Stimulated activated CD8-positive, alpha-beta memory T cell treated with anti-CD3 and anti-CD28 coated beads, Interleukin-4, amount 100 ng/mL, for 4 hours (primary cell): ENCODE measurements around the gene TXNDC8.
"Not testable (repeated sequence)": the region's sequence is repeated elsewhere in the genome, so short reads cannot be mapped to it uniquely, and the experiment has no call there.

Source experiments
- DNase-seq, 2 donors: peaks; one replicate each; pipeline ENCODE4 v3.0.0-alpha.2; 2020; ENCODE audit warnings: low read depth in 2 of 2, low spot score in 1 of 2

TXNDC8 gene

GRCh38 chr9:110337727-110338126 lies at the start of gene TXNDC8:
Gene TXNDC8 (minus strand): TSS chr9:110337863.
- no peak for DNase-seq

GRCh38 chr9:110383491-110383890 lies 45.8 kb upstream of the TXNDC8 start:
- no peak for DNase-seq

GRCh38 chr9:110382731-110383130 lies 45.1 kb upstream of the TXNDC8 start:
- DNase-seq = no peak

- no peak for DNase-seq
Measured at GRCh38 chr9:110371411-110372007, 33.8 kb upstream of the TXNDC8 start.

- no peak for DNase-seq
Measured at GRCh38 chr9:110370315-110370714, 32.7 kb upstream of the TXNDC8 start.

GRCh38 chr9:110364451-110364850 lies 26.8 kb upstream of the TXNDC8 start:
- DNase-seq = no peak

GRCh38 chr9:110358992-110359391 lies 21.3 kb upstream of the TXNDC8 start:
- not testable (repeated sequence) for DNase-seq

GRCh38 chr9:110357505-110357904 lies 19.8 kb upstream of the TXNDC8 start:
- DNase-seq = no peak

- DNase-seq = no peak
Measured at GRCh38 chr9:110356639-110357395, 19.2 kb upstream of the TXNDC8 start.

- no peak for DNase-seq
Measured at GRCh38 chr9:110355911-110356310, 18.2 kb upstream of the TXNDC8 start.

GRCh38 chr9:110351009-110351467 lies 13.4 kb upstream of the TXNDC8 start:
- DNase-seq = no peak

- DNase-seq = no peak
Measured at GRCh38 chr9:110346325-110346724, 8.7 kb upstream of the TXNDC8 start.

GRCh38 chr9:110344821-110345220 lies 7.2 kb upstream of the TXNDC8 start:
- no peak for DNase-seq

- no peak for DNase-seq
Measured at GRCh38 chr9:110343551-110343950, 5.9 kb upstream of the TXNDC8 start.

- DNase-seq = no peak
Measured at GRCh38 chr9:110340306-110340705, 2.6 kb upstream of the TXNDC8 start.

GRCh38 chr9:110338143-110338542 lies 480 bp upstream of the TXNDC8 start:
- DNase-seq = no peak

- DNase-seq = no peak
Measured at GRCh38 chr9:110336363-110336762, 1.3 kb downstream of the TXNDC8 start.

- DNase-seq = no peak
Measured at GRCh38 chr9:110334871-110335270, 2.8 kb downstream of the TXNDC8 start.

GRCh38 chr9:110334183-110334582 lies 3.5 kb downstream of the TXNDC8 start:
- DNase-seq = no peak

- DNase-seq = no peak
Measured at GRCh38 chr9:110332766-110333165, 4.9 kb downstream of the TXNDC8 start.

- no peak for DNase-seq
Measured at GRCh38 chr9:110330484-110331105, 7.1 kb downstream of the TXNDC8 start.

GRCh38 chr9:110329639-110330230 lies 7.9 kb downstream of the TXNDC8 start:
- DNase-seq = no peak
